ENCODE measurements around the gene ARID1B.
"Not testable (repeated sequence)": the region's sequence is repeated elsewhere in the genome, so short reads cannot be mapped to it uniquely, and the experiment has no call there.

ARID1B gene

DNA sequence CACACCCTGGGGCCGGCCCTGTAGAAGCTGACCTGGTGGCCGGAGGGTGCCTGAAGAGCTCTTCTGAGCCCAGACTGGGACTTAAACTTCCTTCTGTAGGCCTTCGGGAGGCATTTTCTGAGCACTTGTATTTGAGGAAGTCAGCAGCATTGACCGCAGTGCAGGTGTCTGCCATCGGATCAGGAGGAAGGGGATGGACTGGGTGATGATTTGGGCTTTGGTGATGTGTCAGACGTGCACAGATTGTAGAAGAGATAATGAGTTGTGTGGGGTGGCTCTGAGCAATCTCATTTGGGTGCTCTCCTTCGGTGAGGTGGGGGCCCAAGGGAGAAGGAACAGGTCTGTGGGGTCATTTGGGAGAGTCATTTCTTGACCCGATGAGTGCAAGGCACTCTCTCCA lies 150.9 kb downstream of the ARID1B start:
- in situ Hi-C loops (cut with MboI; ENCODE audit: low sequenced_read_pairs) = no loop called here

GRCh38 chr6:156928972-156929371 lies 151.8 kb downstream of the ARID1B start:
- in situ Hi-C loops (cut with MboI; ENCODE audit: low sequenced_read_pairs) = no loop called here

DNA sequence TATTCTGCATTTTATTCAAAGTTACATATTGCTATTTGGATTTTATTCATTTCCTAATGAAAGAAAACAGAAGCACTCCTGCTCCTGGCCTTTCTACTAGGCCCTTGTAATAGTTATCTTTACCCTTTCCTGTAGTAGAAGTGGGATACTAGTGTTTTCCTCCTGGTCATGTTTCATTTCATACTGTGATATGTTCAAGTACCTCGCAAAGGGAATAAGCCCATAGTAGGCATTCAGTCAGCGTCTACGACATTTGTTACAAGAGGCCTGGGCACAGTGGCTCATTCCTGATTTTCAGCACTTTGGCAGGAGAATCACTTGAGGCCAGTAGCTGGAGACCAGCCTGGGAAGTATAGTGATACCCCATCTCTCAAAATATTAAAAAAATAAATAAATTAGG lies 154.1 kb downstream of the ARID1B start:
- in situ Hi-C loops (cut with MboI; ENCODE audit: low sequenced_read_pairs) = no loop called here

DNA sequence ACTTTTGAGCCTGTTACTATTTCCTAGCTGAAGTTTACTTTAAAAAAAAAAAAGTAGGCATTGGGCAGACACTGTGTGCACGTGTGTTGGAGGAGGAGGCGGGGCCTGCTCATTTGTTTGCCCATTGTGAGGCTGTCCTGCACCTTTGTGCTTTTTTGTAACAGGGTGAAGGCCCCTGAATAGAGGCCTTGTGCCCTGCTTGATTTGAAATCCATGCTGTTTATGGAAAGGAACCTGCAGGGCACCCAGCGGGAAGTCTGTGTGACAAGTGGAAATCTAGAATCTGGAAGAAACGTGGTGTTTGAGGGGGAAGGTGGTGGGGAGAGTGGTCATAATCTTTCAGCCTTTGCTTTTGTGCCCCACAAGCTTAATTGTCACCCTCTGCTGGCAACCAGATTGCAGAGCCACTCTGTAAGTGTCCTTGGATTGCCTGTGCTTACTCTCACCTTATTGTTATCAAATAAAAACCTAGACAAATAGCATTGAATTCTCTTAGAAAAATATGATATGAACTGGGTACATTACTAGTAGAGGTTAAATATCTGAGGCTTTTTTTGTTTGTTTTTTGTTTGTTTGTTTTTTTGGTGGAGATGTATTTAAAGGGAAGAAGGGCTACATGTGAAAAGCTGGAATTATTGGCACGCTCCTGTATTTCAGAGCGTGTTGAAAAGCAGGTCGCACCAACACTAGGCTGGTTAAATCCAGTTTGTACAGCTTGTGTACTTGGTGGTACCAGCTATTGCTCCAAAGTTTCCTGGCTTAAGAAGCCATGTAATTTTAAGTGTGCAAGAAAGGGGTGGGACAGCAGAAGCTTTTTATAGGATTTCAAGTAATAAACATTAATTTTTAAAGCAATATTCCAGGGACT lies 156.3 kb downstream of the ARID1B start:
- in situ Hi-C loops (cut with MboI; ENCODE audit: low sequenced_read_pairs) = no loop called here

GRCh38 chr6:156934069-156934460 lies 156.9 kb downstream of the ARID1B start:
- in situ Hi-C loops (cut with MboI; ENCODE audit: low sequenced_read_pairs) = no loop called here

DNA sequence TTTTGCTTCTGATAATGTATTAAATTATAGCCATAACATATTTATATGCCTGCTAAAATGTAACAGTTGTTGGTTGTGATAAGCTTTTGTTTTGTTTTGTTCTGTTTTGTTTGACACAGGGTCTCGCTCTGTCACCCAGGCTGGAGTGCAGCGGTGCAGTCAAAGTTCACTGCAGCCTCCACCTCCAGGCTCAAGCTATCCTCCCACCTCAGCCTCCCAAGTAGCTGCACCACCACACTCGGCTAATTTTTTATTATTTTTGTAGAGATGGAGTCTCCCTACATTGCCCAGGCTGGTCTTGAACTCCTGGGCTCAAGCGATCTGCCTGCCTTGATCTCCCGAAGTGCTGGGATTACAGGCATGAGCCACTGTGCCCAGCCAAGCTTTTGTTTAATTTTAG lies 157.8 kb downstream of the ARID1B start:
- in situ Hi-C loops (cut with MboI; ENCODE audit: low sequenced_read_pairs) = no loop called here

DNA sequence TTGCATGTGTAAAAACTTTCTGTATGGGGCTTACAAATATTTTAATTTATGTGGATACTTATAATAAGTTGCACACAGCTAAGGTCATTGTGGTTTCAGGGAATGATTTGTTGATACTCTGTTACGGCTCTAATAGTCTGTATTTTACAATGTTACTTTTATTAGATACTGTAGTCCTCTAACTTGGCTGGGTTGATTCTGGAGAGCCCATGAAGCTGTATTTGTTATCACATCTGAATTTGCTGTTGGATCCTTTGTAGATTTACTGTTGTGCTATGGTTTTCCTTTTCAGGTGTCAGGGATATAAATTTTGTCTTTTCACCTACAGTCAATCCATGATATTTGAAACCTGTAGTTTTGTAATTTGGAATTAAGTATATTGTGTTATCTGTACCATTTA lies 161.0 kb downstream of the ARID1B start:
- in situ Hi-C loops (cut with MboI; ENCODE audit: low sequenced_read_pairs) = no loop called here

GRCh38 chr6:156940221-156940620 lies 163.0 kb downstream of the ARID1B start:
- in situ Hi-C loops (cut with MboI; ENCODE audit: low sequenced_read_pairs) = no loop called here

DNA sequence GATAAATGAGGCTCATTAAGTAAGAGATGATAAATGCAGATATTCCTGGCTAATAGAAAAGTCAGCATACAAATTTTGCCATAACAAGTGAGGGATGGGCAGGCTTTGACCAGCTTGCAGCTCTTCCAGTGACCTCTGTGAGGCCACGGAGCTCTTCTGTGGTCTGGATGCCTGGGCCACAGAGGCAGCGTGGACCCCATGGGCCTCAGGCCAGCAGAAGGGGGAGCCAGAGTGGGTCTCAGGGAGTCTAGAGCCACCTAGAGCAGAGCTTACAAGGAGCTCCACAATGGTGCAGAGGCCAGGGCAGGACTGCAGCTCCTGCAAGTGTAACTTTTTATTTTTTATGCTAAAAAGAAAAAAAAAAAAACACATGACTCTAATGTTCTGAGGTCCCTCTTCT lies 165.1 kb downstream of the ARID1B start:
- in situ Hi-C loops (cut with MboI; ENCODE audit: low sequenced_read_pairs) = no loop called here

GRCh38 chr6:156943166-156943565 lies 166.0 kb downstream of the ARID1B start:
- in situ Hi-C loops (cut with MboI; ENCODE audit: low sequenced_read_pairs) = no loop called here

GRCh38 chr6:156943816-156944215 lies 166.6 kb downstream of the ARID1B start:
- in situ Hi-C loops (cut with MboI; ENCODE audit: low sequenced_read_pairs) = no loop called here

DNA sequence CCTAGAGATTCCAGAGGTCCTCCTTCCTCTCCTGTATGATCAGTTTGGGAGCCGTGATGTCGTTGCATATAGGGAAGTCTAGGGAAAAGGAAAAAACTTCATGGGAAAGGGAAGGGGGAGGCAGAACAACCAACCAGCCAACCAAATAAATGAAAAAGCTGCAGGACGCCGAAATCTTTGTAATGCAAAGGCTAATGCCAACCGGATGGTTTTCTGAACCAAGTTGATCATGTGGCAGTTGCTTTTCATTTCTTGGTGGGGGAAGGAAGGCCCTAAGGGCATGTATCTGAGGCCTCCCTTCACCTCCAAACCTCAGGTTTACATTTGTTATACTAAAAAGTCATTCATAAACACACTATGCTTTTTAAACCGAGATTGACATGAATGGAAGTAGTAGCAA lies 167.2 kb downstream of the ARID1B start:
- in situ Hi-C loops (cut with MboI; ENCODE audit: low sequenced_read_pairs) = no loop called here

DNA sequence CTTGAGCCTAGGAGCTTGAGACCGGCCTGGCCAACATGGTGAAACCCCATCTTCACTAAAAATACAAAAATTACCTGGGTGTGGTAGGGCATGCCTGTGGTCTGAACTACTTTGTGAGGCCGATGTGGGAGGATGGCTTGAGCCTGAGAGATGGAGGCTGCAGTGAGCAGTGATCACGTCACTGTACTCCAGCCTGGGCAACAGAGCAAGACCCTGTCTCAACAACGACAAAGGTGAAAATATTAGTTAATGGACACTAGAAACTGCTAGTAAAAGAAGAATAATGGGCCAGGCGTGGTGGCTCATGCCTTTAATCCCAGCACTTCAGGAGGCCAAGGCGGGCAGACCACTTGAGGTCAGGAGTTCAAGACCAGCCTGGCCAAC lies 168.6 kb downstream of the ARID1B start:
- in situ Hi-C loops (cut with MboI; ENCODE audit: low sequenced_read_pairs) = not testable (repeated sequence)

DNA sequence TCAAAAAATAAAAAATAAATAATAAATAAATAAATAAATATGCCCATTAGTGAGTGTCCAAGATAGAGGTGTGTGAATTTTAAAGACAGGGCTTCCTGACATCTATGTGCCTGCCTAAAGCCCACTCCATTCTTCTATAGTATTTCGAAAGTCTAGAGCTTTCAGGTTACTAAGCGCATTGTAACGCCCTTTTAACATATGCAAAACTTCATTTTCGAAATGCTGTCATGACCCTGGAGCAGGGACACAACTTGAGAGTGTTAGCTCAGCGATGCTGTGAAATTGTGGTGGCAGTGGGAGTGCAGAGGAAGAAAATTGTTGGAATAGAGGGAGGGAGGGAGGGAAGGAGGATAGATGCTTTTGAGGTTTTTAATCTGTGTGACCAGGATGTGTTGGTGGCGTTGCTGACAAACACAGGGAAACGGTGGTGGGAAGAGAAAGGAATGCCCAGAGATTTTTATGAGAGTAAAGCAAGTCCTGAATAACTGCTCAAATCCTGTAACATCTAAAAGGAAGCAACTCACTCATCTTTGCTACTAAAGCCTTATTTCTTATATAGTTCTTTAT lies 169.3 kb downstream of the ARID1B start:
- in situ Hi-C loops (cut with MboI; ENCODE audit: low sequenced_read_pairs) = no loop called here

- in situ Hi-C loops (cut with MboI; ENCODE audit: low sequenced_read_pairs) = no loop called here
Observed at GRCh38 chr6:156948277-156948676, 171.1 kb downstream of the ARID1B start.

DNA sequence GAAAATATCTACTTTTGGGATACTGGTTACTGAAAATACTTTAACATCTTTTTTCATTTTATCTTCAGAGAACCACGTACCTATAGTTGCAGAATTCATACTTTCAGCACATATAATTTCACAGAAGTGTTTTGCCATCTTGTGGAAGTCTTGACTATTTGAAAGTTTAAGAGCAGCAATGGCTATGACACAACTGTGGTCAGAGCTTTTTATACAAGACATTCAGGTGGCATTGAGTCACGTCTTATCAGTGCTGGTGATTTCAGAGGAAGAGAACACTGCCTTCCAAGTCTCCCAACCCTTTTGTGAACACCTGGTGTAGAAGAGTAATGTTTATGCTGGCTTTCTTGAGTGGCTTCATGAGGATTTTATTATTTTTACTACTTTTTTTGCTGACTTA lies 171.6 kb downstream of the ARID1B start:
- in situ Hi-C loops (cut with MboI; ENCODE audit: low sequenced_read_pairs) = no loop called here

GRCh38 chr6:156949376-156949775 lies 172.2 kb downstream of the ARID1B start:
- in situ Hi-C loops (cut with MboI; ENCODE audit: low sequenced_read_pairs) = no loop called here

DNA sequence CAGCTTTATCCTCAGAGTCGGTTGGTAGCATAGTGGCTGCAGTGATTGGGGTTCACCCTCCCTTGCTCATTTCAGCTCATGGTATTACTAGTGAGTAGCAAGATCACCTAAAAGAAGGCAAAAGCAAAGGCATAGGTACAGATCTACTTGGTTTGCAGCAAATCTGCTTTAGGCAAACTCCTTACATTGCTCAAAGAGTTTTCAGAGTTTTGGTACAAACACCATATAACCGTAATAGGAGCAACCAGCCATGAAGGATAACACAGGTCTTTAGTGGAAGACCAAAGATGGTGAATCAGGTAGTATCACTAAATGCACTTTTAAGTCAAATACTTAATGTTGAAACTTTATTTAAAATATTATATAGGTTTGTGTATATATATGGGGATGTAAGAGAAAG lies 172.9 kb downstream of the ARID1B start:
- in situ Hi-C loops (cut with MboI; ENCODE audit: low sequenced_read_pairs) = no loop called here

- in situ Hi-C loops (cut with MboI; ENCODE audit: low sequenced_read_pairs) = no loop called here
Observed at GRCh38 chr6:156950531-156950930, 173.4 kb downstream of the ARID1B start.

DNA sequence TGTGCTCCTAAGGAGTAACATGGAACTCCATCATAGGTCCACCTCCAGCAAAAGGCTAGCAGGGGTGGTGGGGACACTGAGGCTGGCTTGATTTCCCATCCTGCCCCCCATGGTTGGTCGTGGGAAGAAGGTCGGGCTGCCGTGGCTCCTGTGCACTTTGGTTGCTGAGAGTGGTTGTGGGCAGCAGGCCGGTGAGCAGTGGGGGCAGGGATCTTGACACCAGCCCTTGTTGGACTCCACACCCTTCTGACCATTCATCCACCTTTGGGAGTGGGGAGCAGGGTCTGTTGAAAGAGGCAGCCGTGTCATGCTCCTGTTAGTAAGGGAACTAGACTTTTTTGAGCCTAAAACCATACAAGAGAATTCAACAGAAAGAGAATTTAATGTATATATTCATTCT lies 175.2 kb downstream of the ARID1B start:
- in situ Hi-C loops (cut with MboI; ENCODE audit: low sequenced_read_pairs) = no loop called here

DNA sequence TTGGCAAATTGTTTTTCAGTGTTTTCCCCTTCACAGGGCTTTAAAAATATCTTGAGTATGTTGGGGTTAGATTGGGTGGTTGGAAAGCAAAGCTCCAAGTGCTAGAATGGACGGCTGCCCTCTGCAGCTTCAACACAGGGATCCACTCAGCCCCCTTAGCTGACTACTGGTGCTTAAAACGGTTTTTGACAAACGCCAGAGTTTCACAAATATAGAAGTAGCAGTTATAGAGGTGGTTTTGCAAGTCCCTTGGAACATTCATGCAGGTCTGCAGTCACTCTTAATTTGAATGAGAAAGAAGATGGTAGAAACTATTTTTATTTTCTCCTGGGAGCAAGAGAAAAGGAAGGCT lies 175.9 kb downstream of the ARID1B start:
- in situ Hi-C loops (cut with MboI; ENCODE audit: low sequenced_read_pairs) = no loop called here

GRCh38 chr6:156953479-156954146 lies 176.4 kb downstream of the ARID1B start:
- in situ Hi-C loops (cut with MboI; ENCODE audit: low sequenced_read_pairs) = no loop called here
